LoVo (cell line): Measurements from ENCODE around the gene OR5AP2.
"Not testable (repeated sequence)": the region's sequence is repeated elsewhere in the genome, so short reads cannot be mapped to it uniquely, and the experiment has no call there.

Experiments
- DNase-seq: peaks from one replicate; pipeline ENCODE4 v3.0.0-alpha.2; 2016; ENCODE audit warnings: low spot score

Gene OR5AP2

GRCh38 chr11:56642339-56642738 is at the start of gene OR5AP2:
TSS of gene OR5AP2 (minus strand) at chr11:56642439. CDS start at chr11:56642439, 0 bp downstream.
- no peak for DNase-seq

- not testable (repeated sequence) for DNase-seq
Observed at GRCh38 chr11:56691179-56691578, 48.9 kb upstream of the OR5AP2 start.

- DNase-seq, result no peak
Observed at GRCh38 chr11:56688554-56689100, 46.4 kb upstream of the OR5AP2 start.

- DNase-seq, result no peak
Observed at GRCh38 chr11:56670984-56671383, 28.7 kb upstream of the OR5AP2 start.

GRCh38 chr11:56663386-56663785 is 21.1 kb upstream of the OR5AP2 start, which contains the start of gene OR5AR1:
TSS of gene OR5AR1 (plus strand) at chr11:56663686. CDS start at chr11:56663686, 0 bp downstream.
- no peak for DNase-seq

GRCh38 chr11:56659755-56660154 is 17.5 kb upstream of the OR5AP2 start:
- no peak for DNase-seq

- no peak for DNase-seq
Observed at GRCh38 chr11:56637500-56637899, 4.7 kb downstream of the OR5AP2 start.

- DNase-seq, result no peak
Observed at GRCh38 chr11:56636861-56637260, 5.4 kb downstream of the OR5AP2 start.

GRCh38 chr11:56632329-56632728 is 9.9 kb downstream of the OR5AP2 start:
- DNase-seq, result no peak

GRCh38 chr11:56625946-56626345 is 16.3 kb downstream of the OR5AP2 start:
- DNase-seq, result no peak

- peak; percentile 71 for DNase-seq
Observed at GRCh38 chr11:56624661-56625110, 17.6 kb downstream of the OR5AP2 start.

- no peak for DNase-seq
Observed at GRCh38 chr11:56611174-56611573, 31.1 kb downstream of the OR5AP2 start.

GRCh38 chr11:56592088-56592717 is 50.0 kb downstream of the OR5AP2 start:
- not testable (repeated sequence) for DNase-seq
